ENCODE results near the gene SORL1. TPM values are rescaled to one million over a fixed set of nuclear protein-coding genes. Genes with fewer than 3 reads are reported as not detected.

The SORL1 gene
- total and polyA plus RNA-seq, 9 of the 15 experiments (the other 6 are each of a cell fraction or from before 2014, with no cell fraction given), result 0.01 to 0.66 TPM; not detected in 7

DNA sequence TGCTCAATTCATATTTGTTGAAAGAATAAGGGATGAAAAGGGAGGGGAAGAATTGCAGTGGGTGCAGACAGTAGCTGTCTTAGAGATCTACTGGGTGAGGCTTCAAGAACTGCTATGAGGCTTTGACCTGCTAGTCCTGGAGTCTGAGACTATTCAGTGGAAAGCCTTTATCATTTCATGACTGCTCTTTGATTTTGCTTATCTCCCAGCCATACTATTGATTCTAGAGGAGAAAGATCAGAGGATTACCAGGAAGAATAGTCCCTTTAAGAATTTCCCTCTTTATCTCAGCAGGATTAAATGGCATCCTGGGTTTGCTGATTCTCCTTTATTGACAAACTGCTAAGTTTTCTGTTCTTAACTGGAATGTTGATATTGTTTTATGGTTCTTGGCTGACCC lies 108.1 kb downstream of the SORL1 start (continued):
- no peak for TF ChIP-seq SRSF9 (IDR thresholded peaks at IDR 0.05; ENCODE audit: borderline replicate concordance, low read depth, low read length)

DNA sequence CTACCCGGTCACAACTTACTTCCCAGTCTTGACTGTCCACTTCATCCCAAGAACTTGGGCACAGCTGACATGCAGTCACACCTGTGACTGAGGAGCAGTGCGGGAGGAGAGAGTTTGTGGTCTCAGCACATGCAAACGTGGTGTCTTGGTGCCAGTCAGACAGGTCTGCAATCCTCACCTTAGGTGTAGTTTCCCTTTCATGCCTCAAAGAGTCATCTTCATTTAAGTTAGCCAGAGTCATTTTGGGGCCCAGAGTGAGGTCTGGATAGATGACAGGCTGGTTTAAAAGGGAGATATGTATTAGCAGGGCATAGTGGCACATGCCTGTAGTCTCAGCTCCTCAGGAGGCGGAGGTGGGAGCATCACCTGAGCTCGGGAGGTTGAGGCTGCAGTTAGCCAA lies 109.1 kb downstream of the SORL1 start:
- POLR2A ChIA-PET, result no interaction called here
- no peak overlapping the region for H3K4me3 ChIP-seq
- WGBS (ENCODE audit: insufficient coverage, low coverage, missing lambda C conversion rate), result 0% methylated on average over 5 of the region's 5 CpGs
- no peak overlapping the region for H3K4me2 ChIP-seq (ENCODE audit: insufficient read depth, low read length)
- peaks cover 0 to 11% of the 10 kb centered on the region in 2 experiments; a peak in 1 of 5 replicates for H3K27me3 ChIP-seq (ENCODE audit: control insufficient read depth in 2 of 2, insufficient read depth in 2 of 2, low read length in 2 of 2)
- H3K36me3 ChIP-seq (ENCODE audit: control insufficient read depth, insufficient read depth, low read length), result no peaks in the 10 kb centered on the region
- no peak overlapping the region for H3K27ac ChIP-seq (ENCODE audit: extremely low read depth, low read depth, low read length)
- no peaks in the 10 kb centered on the region for H3K79me2 ChIP-seq (ENCODE audit: control insufficient read depth, insufficient read depth, low read length)
- no peaks in the 10 kb centered on the region for H3K4me1 ChIP-seq (replicated peaks in 1 of 2; ENCODE audit: control insufficient read depth in 2 of 2, insufficient read depth in 2 of 2, low read length in 2 of 2)
- 0 out of 2 replicates have a peak, but pooled peaks cover 3% of the 10 kb centered on the region for H4K20me1 ChIP-seq (replicated peaks; ENCODE audit: control insufficient read depth, insufficient read depth, low read length)
- no peak overlapping the region for H2AFZ ChIP-seq (ENCODE audit: low read depth, low read length)
- DNase-seq (ENCODE audit: extremely low read depth in 1 of 4, low spot score in 3 of 4), result no peak
- no peak overlapping the region for H3K9ac ChIP-seq (ENCODE audit: insufficient read depth in 1 of 2, low read depth in 2 of 2, low read length in 2 of 2)
- CTCF ChIA-PET (ENCODE audit: low intra/inter-chr PET ratio), result no interaction called here
- H3K9me1 ChIP-seq (ENCODE audit: control insufficient read depth, insufficient read depth, low read length), result no peaks in the 10 kb centered on the region
- no TSS peak for BruUV-seq (replicated peaks)
- no peak for TF ChIP-seq ASH1L (IDR thresholded peaks at IDR 0.05; ENCODE audit: borderline replicate concordance, low read depth, partially characterized antibody)
- TF ChIP-seq ZNF124 (CRISPR knock-in tag; IDR thresholded peaks at IDR 0.05), result no peak
- TF ChIP-seq E2F3 (CRISPR knock-in tag; IDR thresholded peaks at IDR 0.05), result no peak
- TF ChIP-seq NFRKB (IDR thresholded peaks at IDR 0.05; ENCODE audit: low read depth), result no peak
- no peak for TF ChIP-seq MCM3 (IDR thresholded peaks at IDR 0.05)
- TF ChIP-seq, protein P1, sequence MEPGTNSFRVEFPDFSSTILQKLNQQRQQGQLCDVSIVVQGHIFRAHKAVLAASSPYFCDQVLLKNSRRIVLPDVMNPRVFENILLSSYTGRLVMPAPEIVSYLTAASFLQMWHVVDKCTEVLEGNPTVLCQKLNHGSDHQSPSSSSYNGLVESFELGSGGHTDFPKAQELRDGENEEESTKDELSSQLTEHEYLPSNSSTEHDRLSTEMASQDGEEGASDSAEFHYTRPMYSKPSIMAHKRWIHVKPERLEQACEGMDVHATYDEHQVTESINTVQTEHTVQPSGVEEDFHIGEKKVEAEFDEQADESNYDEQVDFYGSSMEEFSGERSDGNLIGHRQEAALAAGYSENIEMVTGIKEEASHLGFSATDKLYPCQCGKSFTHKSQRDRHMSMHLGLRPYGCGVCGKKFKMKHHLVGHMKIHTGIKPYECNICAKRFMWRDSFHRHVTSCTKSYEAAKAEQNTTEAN (CRISPR knock-in tag; IDR thresholded peaks at IDR 0.05), result no peak
- no peak for TF ChIP-seq CHD1 (IDR thresholded peaks at IDR 0.05; ENCODE audit: low read length)
- no peak for TF ChIP-seq SAFB (IDR thresholded peaks at IDR 0.05; ENCODE audit: borderline replicate concordance, low read depth, low read length)
- no peak for TF ChIP-seq HNRNPL (IDR thresholded peaks at IDR 0.05; ENCODE audit: low read depth, low read length)
- no peak for TF ChIP-seq CBX1 (IDR thresholded peaks at IDR 0.05; ENCODE audit: low read depth)
- no peak for TF ChIP-seq HMG20A (CRISPR knock-in tag; conservative IDR thresholded peaks at IDR 0.05)
- no peak for TF ChIP-seq FOXJ2 (tag; IDR thresholded peaks at IDR 0.05)
- no peak for TF ChIP-seq CHCHD3 (CRISPR knock-in tag; IDR thresholded peaks at IDR 0.05)
- FAIRE-seq, result no peak
- intact Hi-C loops (cut with micrococcal nuclease), result no loop called here
- no peak for ATAC-seq
- no peaks in the 10 kb centered on the region for H3K9me3 ChIP-seq (replicated peaks; ENCODE audit: control insufficient read depth, insufficient read depth, low read depth, low read length)
- in situ Hi-C loops (cut with MboI), result no loop called here
